ENCODE measurements around the gene MRPL16.

DNA sequence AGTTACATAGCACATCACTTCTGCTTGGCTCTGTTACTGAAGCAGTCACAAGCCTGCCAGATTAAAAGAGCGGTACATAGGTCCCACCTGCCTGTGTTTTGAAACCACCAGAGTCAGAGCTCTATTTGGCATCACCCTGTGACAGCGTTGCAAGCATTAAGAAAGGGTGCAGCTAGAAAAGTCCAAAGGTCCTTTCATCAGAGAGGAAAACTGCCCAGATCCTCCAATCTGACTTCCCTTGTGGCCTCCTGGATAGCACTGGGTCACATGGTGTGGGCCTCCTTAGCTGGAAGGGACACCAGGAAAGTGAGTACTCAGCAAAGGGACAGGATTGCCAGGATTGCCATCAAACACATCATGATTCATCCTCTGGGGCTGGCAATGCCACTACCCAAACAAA, 32.5 kb downstream of the MRPL16 start:
- TF ChIP-seq, protein P1, sequence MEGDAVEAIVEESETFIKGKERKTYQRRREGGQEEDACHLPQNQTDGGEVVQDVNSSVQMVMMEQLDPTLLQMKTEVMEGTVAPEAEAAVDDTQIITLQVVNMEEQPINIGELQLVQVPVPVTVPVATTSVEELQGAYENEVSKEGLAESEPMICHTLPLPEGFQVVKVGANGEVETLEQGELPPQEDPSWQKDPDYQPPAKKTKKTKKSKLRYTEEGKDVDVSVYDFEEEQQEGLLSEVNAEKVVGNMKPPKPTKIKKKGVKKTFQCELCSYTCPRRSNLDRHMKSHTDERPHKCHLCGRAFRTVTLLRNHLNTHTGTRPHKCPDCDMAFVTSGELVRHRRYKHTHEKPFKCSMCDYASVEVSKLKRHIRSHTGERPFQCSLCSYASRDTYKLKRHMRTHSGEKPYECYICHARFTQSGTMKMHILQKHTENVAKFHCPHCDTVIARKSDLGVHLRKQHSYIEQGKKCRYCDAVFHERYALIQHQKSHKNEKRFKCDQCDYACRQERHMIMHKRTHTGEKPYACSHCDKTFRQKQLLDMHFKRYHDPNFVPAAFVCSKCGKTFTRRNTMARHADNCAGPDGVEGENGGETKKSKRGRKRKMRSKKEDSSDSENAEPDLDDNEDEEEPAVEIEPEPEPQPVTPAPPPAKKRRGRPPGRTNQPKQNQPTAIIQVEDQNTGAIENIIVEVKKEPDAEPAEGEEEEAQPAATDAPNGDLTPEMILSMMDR (IDR thresholded peaks at IDR 0.05): no peak
- TF ChIP-seq POLR2A (IDR thresholded peaks at IDR 0.05; ENCODE audit: low read depth): no peak
- no peak for TF ChIP-seq EP300 (IDR thresholded peaks at IDR 0.05)

Data from esophagus muscularis mucosa (tissue), 4 donors.